GM12878 (cell line): Measurements from ENCODE around the gene IL1RL2. TPM values are rescaled to one million over a fixed set of nuclear protein-coding genes. Genes with fewer than 3 reads are reported as not detected.

Experiments
- ATAC-seq: fragments of 200-7000 bp; cut with Tn5 transposase; 3 replicates; pipeline ENCODE4 v1.9.1; 2020; ENCODE audit warnings: mild to moderate bottlenecking, moderate library complexity
- BruUV-seq: library from RNA; stranded (reverse); fragments of 400-500 nt; replicated peaks from 2 replicates; lab custom pipeline; 2021; lab: Mats Ljungman, UMichigan
- CTCF ChIA-PET: fragments of 300-600 bp; sonication (Branson Sonifier 250); formaldehyde crosslinking; extraction: SDS; loops from one replicate; lab custom pipeline; 2021; ENCODE audit warnings: inconsistent platforms; lab: Yijun Ruan, JAX
- POLR2A ChIA-PET: fragments of 350-600 bp; formaldehyde crosslinking; extraction: SDS; loops from one replicate; lab custom pipeline; 2021; ENCODE audit warnings: inconsistent platforms; lab: Charles Lee
- RAD21 ChIA-PET: fragments of 300-600 bp; sonication (Branson Sonifier 250); formaldehyde crosslinking; loops from one replicate; lab custom pipeline; 2023; ENCODE audit warnings: antibody characterized with exemption; ENCODE audit not compliant: unreplicated experiment; lab: Charles Lee
- SMC1A ChIA-PET: fragments of 300-600 bp; sonication (Branson Sonifier 250); formaldehyde crosslinking; loops from one replicate; lab custom pipeline; 2023; ENCODE audit not compliant: unreplicated experiment, uncharacterized antibody; lab: Charles Lee
- DNase-seq: peaks from one replicate; pipeline ENCODE4 v3.0.0-alpha.2; 2011; ENCODE audit warnings: low read depth, low spot score
- FAIRE-seq: peaks from 3 replicates; lab custom pipeline; 2011; peaks lifted over from hg19 to GRCh38; lab: Jason Lieb, UNC
- H2AFZ ChIP-seq: 2 replicates; pipeline ENCODE4 v1.6.0; 2011; ENCODE audit warnings: low read depth, low read length, control low read depth; ENCODE audit not compliant: control insufficient read depth
- H3K27ac ChIP-seq: 2 replicates; pipeline ENCODE4 v1.5.1; 2011; ENCODE audit warnings: control low read depth; ENCODE audit not compliant: control insufficient read depth, insufficient read depth
- H3K27me3 ChIP-seq, 2 experiments: replicated peaks in 1 of 2; 2 replicates each; pipeline versions ENCODE4 v1.6.0 to v1.6.1; 2011; ENCODE audit warnings: low read length in 1 of 2; ENCODE audit not compliant: control insufficient read depth in 2 of 2, insufficient read depth in 2 of 2
- H3K36me3 ChIP-seq, 2 experiments: 2 replicates each; pipeline ENCODE4 v1.5.1; 2011; ENCODE audit warnings: low read length in 1 of 2; ENCODE audit not compliant: control insufficient read depth in 2 of 2, insufficient read depth in 2 of 2
- H3K4me1 ChIP-seq: 2 replicates; pipeline ENCODE4 v1.6.1; 2011; ENCODE audit warnings: mild to moderate bottlenecking, low read length, moderate library complexity, mixed read lengths; ENCODE audit not compliant: control insufficient read depth, insufficient read depth
- H3K4me2 ChIP-seq: 2 replicates; pipeline ENCODE4 v1.6.0; 2011; ENCODE audit warnings: control low read depth; ENCODE audit not compliant: control insufficient read depth, insufficient read depth
- H3K4me3 ChIP-seq: fragments of 200-600 bp; sonication (generic); 2 replicates; pipeline ENCODE4 v1.5.1; 2016
- H3K79me2 ChIP-seq: 2 replicates; pipeline ENCODE4 v1.6.0; 2011; ENCODE audit warnings: low read length; ENCODE audit not compliant: control insufficient read depth, insufficient read depth
- H3K9ac ChIP-seq: 2 replicates; pipeline ENCODE4 v1.8.0; 2011; ENCODE audit warnings: low read length, control low read depth, mixed read lengths; ENCODE audit not compliant: control insufficient read depth, insufficient read depth
- H3K9me3 ChIP-seq: replicated peaks from 3 replicates; pipeline ENCODE4 v1.5.1; 2011; ENCODE audit warnings: mild to moderate bottlenecking, low read length; ENCODE audit not compliant: control insufficient read depth, insufficient read depth
- H4K20me1 ChIP-seq: 2 replicates; pipeline ENCODE4 v1.6.0; 2011; ENCODE audit not compliant: control insufficient read depth, insufficient read depth
- CBFB ChIP-seq: IDR thresholded peaks from 2 replicates; pipeline ENCODE4 v1.6.1; 2016; ENCODE audit warnings: antibody characterized with exemption, low read depth
- EGR1 ChIP-seq, 2 experiments: IDR thresholded peaks; 1 replicate in 1 of 2; 2 replicates in 1 of 2; pipeline ENCODE4 v1.6.1; 2011 to 2012; ENCODE audit warnings: low read depth in 2 of 2, low read length in 2 of 2, borderline replicate concordance in 1 of 2, mild to moderate bottlenecking in 1 of 2, moderate library complexity in 1 of 2
- EP300 ChIP-seq, 2 experiments: fragments of 150-350 bp in 1 of 2; IDR thresholded peaks; 2 replicates each; pipeline ENCODE4 v1.6.1; 2011 to 2012; ENCODE audit warnings: low read depth in 2 of 2, low read length in 2 of 2, borderline replicate concordance in 1 of 2, improper control_type of control experiment in 1 of 2, inconsistent platforms in 1 of 2; ENCODE audit not compliant: control insufficient read depth in 1 of 2
- ESRRA ChIP-seq: IDR thresholded peaks from 2 replicates; pipeline ENCODE4 v1.6.1; 2012; ENCODE audit warnings: mild to moderate bottlenecking, low read length, improper control_type of control experiment
- FOXM1 ChIP-seq: IDR thresholded peaks from 2 replicates; pipeline ENCODE4 v1.6.1; 2012; ENCODE audit warnings: low read depth, mild to moderate bottlenecking, inconsistent platforms, low read length, moderate library complexity
- IKZF2 ChIP-seq, 2 experiments: fragments of 450-650 bp; IDR thresholded peaks; 2 replicates each; pipeline ENCODE4 v1.6.1; 2017; ENCODE audit warnings: mild to moderate bottlenecking in 2 of 2, moderate library complexity in 2 of 2
- MEF2A ChIP-seq: IDR thresholded peaks from 2 replicates; pipeline ENCODE4 v1.6.1; 2011; ENCODE audit warnings: low read depth, mild to moderate bottlenecking, low read length, moderate library complexity; ENCODE audit not compliant: insufficient read depth
- POU2F2 ChIP-seq: IDR thresholded peaks from 3 replicates; pipeline ENCODE4 v1.6.1; 2011; ENCODE audit warnings: low read depth, mild to moderate bottlenecking, low read length, borderline replicate concordance
- SP1 ChIP-seq: IDR thresholded peaks from one replicate; pipeline ENCODE4 v1.6.1; 2011; ENCODE audit warnings: low read depth, low read length
- SRF ChIP-seq, 2 experiments: IDR thresholded peaks; 2 replicates each; pipeline ENCODE4 v1.6.1; 2011; ENCODE audit warnings: low read depth in 2 of 2, low read length in 2 of 2, mild to moderate bottlenecking in 1 of 2, moderate library complexity in 1 of 2
- TARDBP ChIP-seq: IDR thresholded peaks from 2 replicates; pipeline ENCODE4 v1.6.1; 2016; ENCODE audit warnings: borderline replicate concordance
- ZBTB11 ChIP-seq: fragments of 450-650 bp; formaldehyde crosslinking; IDR thresholded peaks from 2 replicates; pipeline ENCODE4 v1.5.0; 2022; ENCODE audit warnings: mild to moderate bottlenecking, missing genetic modification characterization
- ZBTB40 ChIP-seq: fragments of 450-650 bp; IDR thresholded peaks from 2 replicates; pipeline ENCODE4 v1.6.1; 2016; ENCODE audit warnings: mild to moderate bottlenecking, moderate library complexity, borderline replicate concordance
- ZNF384 ChIP-seq: IDR thresholded peaks from 2 replicates; pipeline ENCODE4 v1.6.1; 2012; ENCODE audit warnings: low read depth, mild to moderate bottlenecking, low read length, improper control_type of control experiment, borderline replicate concordance
- WGBS: methylation state at CpG from one replicate; pipeline ENCODE4 v1.1.6; 2016; ENCODE audit warnings: low lambda C conversion rate; ENCODE audit not compliant: insufficient replicate concordance, insufficient coverage; ENCODE audit errors: missing lambda C conversion rate; 5-methylcytosine and 5-hydroxymethylcytosine counted together
- in situ Hi-C: fragments of 300-500 bp; cut with MboI; formaldehyde crosslinking; loops from 9 replicates; pipeline ENCODE4 v1.14.3; 2018; ENCODE audit warnings: mixed read lengths
- intact Hi-C: fragments of 100-400 bp; cut with micrococcal nuclease; formaldehyde crosslinking; loops from one replicate; pipeline ENCODE4 v1.14.2; 2022; ENCODE audit not compliant: unreplicated experiment
- polyA plus RNA-seq, 11 experiments: library from polyadenylated mRNA; depleted of rRNA in 4 of 11; unstranded in 6 of 11; stranded (reverse) in 5 of 11; fragments of >200 nt; fragmentation: Nextera tagmentation in 4 of 11; fragmentation: Illumina TruSeq in 1 of 11; extraction: Ambion mirVana in 4 of 11; extraction: Trizol in 1 of 11; gene quantifications; 1 replicate in 1 of 11; 2 replicates in 10 of 11; pipeline versions ENCODE4 v1.2.1 to v1.2.3, GENCODE V29; 2011 to 2016; ENCODE audit warnings: inconsistent platforms in 2 of 11, missing spikeins in 2 of 11, low read depth in 1 of 11
- total RNA-seq, 4 experiments: library from RNA; depleted of rRNA in 3 of 4; stranded (reverse); fragments of >200 nt in 3 of 4; fragmentation: Illumina TruSeq in 1 of 4; extraction: Trizol in 1 of 4; gene quantifications; 2 replicates each; pipeline versions ENCODE4 v1.2.1 to v1.2.3, GENCODE V29; 2013 to 2021

Gene IL1RL2
- total and polyA plus RNA-seq, 10 of the 15 experiments (the other 5 are each of a cell fraction or from before 2014, with no cell fraction given), result not detected

- ChIA-PET CTCF (interaction anchor here (0.5 to 13.1 kb wide), 111 partner anchors 8 to 987 kb away, joined by 3 to 370 read pairs (median 5); partner anchors contain the start of genes IL18R1 and SLC9A4), RAD21 (interaction anchor here (0.6 to 5.9 kb wide), 89 partner anchors 11 to 1228 kb away, joined by 3 to 124 read pairs (median 5); no protein-coding TSS in a partner anchor), SMC1A (interaction anchor here (0.6 to 9.8 kb wide), 85 partner anchors 10 to 871 kb away, joined by 3 to 157 read pairs (median 5); partner anchors contain the start of gene IL18R1), POLR2A (interaction anchor here (0.5 to 3.8 kb wide), 15 partner anchors 43 to 430 kb away, joined by 3 to 32 read pairs (median 5); no protein-coding TSS in a partner anchor)
- Histone ChIP-seq H3K36me3 (no peaks in the 10 kb centered on the region), H3K79me2 (no peaks in the 10 kb centered on the region), H2AFZ (peak overlapping the region; percentile 41; the same call in 1 of the 2 replicates), H3K27ac (no peak overlapping the region), H3K27me3 (no peaks in the 10 kb centered on the region), H3K4me2 (no peak overlapping the region), H3K4me1 (peaks cover 13% of the 10 kb centered on the region; the same call in 1 of the 2 replicates), H3K9ac (no peak overlapping the region), H4K20me1 (no peaks in the 10 kb centered on the region), H3K9me3 (no peaks in the 10 kb centered on the region; the same call in 2 of the 3 replicates), H3K4me3 (no peak overlapping the region)
- DNase-seq (peak; percentile 88), FAIRE-seq (peak; percentile 87), ATAC-seq (peak; percentile 96)
- in situ Hi-C loops (loop anchor here (5.0 kb wide), 1 partner anchor 359 kb away; no protein-coding TSS in a partner anchor), intact Hi-C loops (loop anchor here (1.0 to 2.0 kb wide), 7 partner anchors 54 to 357 kb away; partner anchors contain the start of gene IL1RL2)
- WGBS, result 6% methylated on average over 22 of the region's 22 CpGs
- no TSS peak for BruUV-seq
- no peak for TF ChIP-seq TARDBP
- TF ChIP-seq ESRRA, result peak; percentile 92
- no peak for TF ChIP-seq MEF2A
- peak; percentile 13 for TF ChIP-seq SP1
- no peak for TF ChIP-seq ZBTB11 (CRISPR knock-in tag)
- peak; percentile 80 to 84; a peak in 3 of 4 replicates for TF ChIP-seq IKZF2 (IDR thresholded peaks at IDR 0.05)
- 0 out of 2 replicates have a peak, but pooled peaks have one; percentile 34 for TF ChIP-seq CBFB
- 0 out of 4 replicates have a peak, but pooled peaks of 1 of the 2 experiments have one; percentile 32 for TF ChIP-seq SRF (IDR thresholded peaks at IDR 0.05; ENCODE audit: low read depth in 2 of 2, low read length in 2 of 2)
- TF ChIP-seq EP300 (IDR thresholded peaks at IDR 0.05; ENCODE audit: borderline replicate concordance in 1 of 2, control insufficient read depth in 1 of 2, low read depth in 2 of 2, low read length in 2 of 2), result peak; percentile 64 to 69; a peak in 3 of 4 replicates
- 0 out of 3 replicates have a peak, but pooled peaks have one; percentile 23 for TF ChIP-seq POU2F2
- TF ChIP-seq FOXM1, result 0 out of 2 replicates have a peak, but pooled peaks have one; percentile 23
- no peak for TF ChIP-seq ZNF384
- TF ChIP-seq EGR1 (IDR thresholded peaks at IDR 0.05; ENCODE audit: borderline replicate concordance in 1 of 2, low read depth in 2 of 2, low read length in 2 of 2), result no peak
- peak; percentile 49; the same call in 1 of the 2 replicates for TF ChIP-seq ZBTB40
These were observed 54.0 kb downstream of the IL1RL2 start for GRCh38 chr2:102240640-102241370.
